A673 (cell line): ENCODE results near the gene PYGL. TPM values are rescaled to one million over a fixed set of nuclear protein-coding genes. Genes with fewer than 3 reads are reported as not detected.
"Not testable (repeated sequence)": the region's sequence is repeated elsewhere in the genome, so short reads cannot be mapped to it uniquely, and the experiment has no call there.

ENCODE experiments used
- BruUV-seq: library from RNA; stranded (reverse); fragments of 400-500 nt; replicated peaks from 2 replicates; lab custom pipeline; 2021; lab: Mats Ljungman, UMichigan
- CTCF ChIA-PET: fragments of 300-600 bp; sonication (Branson Sonifier 250); formaldehyde crosslinking; loops from one replicate; lab custom pipeline; 2022; ENCODE audit warnings: antibody characterized with exemption; lab: Charles Lee
- POLR2A ChIA-PET: fragments of 300-600 bp; sonication (Branson Sonifier 250); formaldehyde crosslinking; loops from one replicate; lab custom pipeline; 2022; ENCODE audit warnings: antibody characterized with exemption; ENCODE audit not compliant: low non-redundant PET; lab: Charles Lee
- DNase-seq: peaks from one replicate; pipeline ENCODE4 v3.0.0-alpha.2; 2015; ENCODE audit warnings: low spot score
- H3K27ac ChIP-seq: fragments of 200-600 bp; sonication (generic); 2 replicates; pipeline ENCODE4 v1.5.1; 2016; ENCODE audit warnings: mixed run types, low read depth, mild to moderate bottlenecking, mixed read lengths, antibody characterized with exemption, low read length; ENCODE audit not compliant: poor library complexity, severe bottlenecking
- H3K27me3 ChIP-seq: fragments of 200-600 bp; sonication (generic); replicated peaks from 2 replicates; pipeline ENCODE4 v1.6.1; 2017; ENCODE audit warnings: mixed run types, low read depth, mild to moderate bottlenecking, mixed read lengths, antibody characterized with exemption, low read length; ENCODE audit not compliant: insufficient read depth, poor library complexity
- H3K36me3 ChIP-seq: fragments of 200-600 bp; sonication (generic); 2 replicates; pipeline ENCODE4 v1.6.1; 2016; ENCODE audit warnings: mixed run types, mild to moderate bottlenecking, mixed read lengths, antibody characterized with exemption, low read length; ENCODE audit not compliant: insufficient read depth, poor library complexity, severe bottlenecking
- H3K4me1 ChIP-seq: fragments of 200-600 bp; sonication (generic); 2 replicates; pipeline ENCODE4 v1.6.1; 2017; ENCODE audit warnings: mixed run types, mild to moderate bottlenecking, mixed read lengths, antibody characterized with exemption, low read length; ENCODE audit not compliant: insufficient read depth, poor library complexity, severe bottlenecking
- H3K4me3 ChIP-seq: fragments of 200-600 bp; sonication (generic); 2 replicates; pipeline ENCODE4 v1.5.1; 2016; ENCODE audit warnings: low read depth, mixed run types, mild to moderate bottlenecking, mixed read lengths, low read length; ENCODE audit not compliant: poor library complexity, severe bottlenecking
- H3K9me3 ChIP-seq: fragments of 200-600 bp; sonication (generic); 2 replicates; pipeline ENCODE4 v1.6.1; 2016; ENCODE audit warnings: mixed run types, low read depth, mild to moderate bottlenecking, mixed read lengths, antibody characterized with exemption, low read length; ENCODE audit not compliant: poor library complexity, severe bottlenecking
- EZH2 ChIP-seq: fragments of 200-600 bp; sonication (generic); IDR thresholded peaks from 2 replicates; pipeline ENCODE4 v1.6.1; 2017; ENCODE audit warnings: borderline replicate concordance, low read depth, mild to moderate bottlenecking, mixed read lengths, antibody characterized with exemption, low read length; ENCODE audit not compliant: poor library complexity, severe bottlenecking
- intact Hi-C: fragments of 100-400 bp; cut with micrococcal nuclease; formaldehyde crosslinking; loops from one replicate; pipeline ENCODE4 v1.10.0; 2022; ENCODE audit not compliant: unreplicated experiment
- total RNA-seq: library from RNA; stranded (reverse); gene quantifications from 2 replicates; pipeline ENCODE4 v1.2.3, GENCODE V29; 2021
- TF ChIP-seq, protein P1 (sequence below): fragments of 300-800, 200-600 bp; sonication (generic); conservative IDR thresholded peaks from 2 replicates; pipeline ENCODE4 v1.5.1; 2017; ENCODE audit warnings: low read depth, mild to moderate bottlenecking, antibody characterized with exemption, low read length, moderate library complexity, mixed read lengths

The PYGL gene
- total RNA-seq, 1 experiment from 2014 or later: 14.2 TPM

DNA sequence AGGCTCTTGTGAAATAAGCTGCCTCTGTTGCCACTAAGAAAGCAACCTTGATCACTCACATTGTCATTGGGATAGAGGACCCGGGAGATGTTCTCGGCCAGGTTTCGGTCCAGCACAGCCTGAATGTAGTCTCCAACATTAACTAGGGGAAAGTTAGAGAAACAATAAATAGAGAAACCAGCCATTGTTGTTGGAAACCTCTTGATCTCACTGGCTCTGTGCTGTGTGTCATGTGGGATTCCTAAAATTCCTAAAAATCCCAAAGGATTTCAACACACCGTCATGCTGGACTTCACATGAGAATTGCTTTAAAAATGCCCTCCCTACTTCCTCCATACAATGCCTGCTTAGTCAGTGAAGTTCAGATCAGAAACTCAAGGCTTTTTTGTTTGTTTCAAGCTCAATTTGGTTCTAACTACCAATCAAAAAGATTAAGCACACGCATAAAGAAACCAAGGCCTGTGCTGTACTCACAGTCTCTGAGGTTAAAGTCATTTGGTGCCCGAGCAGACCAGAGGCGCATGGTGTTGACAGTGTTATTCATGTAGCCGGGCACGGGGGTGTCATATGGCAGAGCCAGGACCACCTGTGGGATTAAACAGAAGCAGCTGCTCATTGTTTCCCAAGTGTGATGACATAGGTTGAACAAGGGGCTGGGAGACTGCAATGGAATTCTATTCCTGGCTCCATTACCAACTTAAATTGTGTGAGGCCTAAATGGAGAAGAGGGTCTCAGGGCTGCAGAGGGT is 23.6 kb downstream of the PYGL start:
- intact Hi-C loops: no loop called here
- POLR2A ChIA-PET: no interaction called here
- H3K4me3 ChIP-seq: no peak overlapping the region

DNA sequence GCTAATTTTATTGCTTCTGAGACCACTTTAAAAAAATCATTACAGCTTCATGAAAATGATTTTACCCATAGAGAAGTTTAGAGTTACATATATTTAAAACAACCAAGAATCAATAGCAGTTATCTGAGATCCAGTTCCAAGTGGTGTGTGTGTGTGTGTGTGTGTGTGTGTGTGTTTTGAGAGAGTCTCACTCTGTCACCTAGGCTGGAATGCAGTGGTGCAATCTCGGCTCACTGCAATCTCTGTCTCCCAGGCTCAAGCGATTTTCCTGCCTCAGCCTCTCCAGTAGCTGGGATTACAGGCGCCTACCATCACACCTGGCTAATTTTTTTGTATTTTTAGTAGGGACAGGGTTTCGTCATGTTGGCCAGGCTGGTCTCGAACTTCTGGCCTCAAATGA is 24.8 kb downstream of the PYGL start:
- H3K9me3 ChIP-seq, intact Hi-C loops, H3K4me1 ChIP-seq, BruUV-seq, H3K27me3 ChIP-seq, H3K36me3 ChIP-seq, H3K27ac ChIP-seq, H3K4me3 ChIP-seq, CTCF ChIA-PET, DNase-seq, POLR2A ChIA-PET: not testable (repeated sequence)

More for the DNA sequence above, 23.6 kb downstream of the PYGL start:
- no peaks in the 10 kb centered on the region for H3K36me3 ChIP-seq
- H3K27me3 ChIP-seq: no peaks in the 10 kb centered on the region
- TF ChIP-seq, protein P1, sequence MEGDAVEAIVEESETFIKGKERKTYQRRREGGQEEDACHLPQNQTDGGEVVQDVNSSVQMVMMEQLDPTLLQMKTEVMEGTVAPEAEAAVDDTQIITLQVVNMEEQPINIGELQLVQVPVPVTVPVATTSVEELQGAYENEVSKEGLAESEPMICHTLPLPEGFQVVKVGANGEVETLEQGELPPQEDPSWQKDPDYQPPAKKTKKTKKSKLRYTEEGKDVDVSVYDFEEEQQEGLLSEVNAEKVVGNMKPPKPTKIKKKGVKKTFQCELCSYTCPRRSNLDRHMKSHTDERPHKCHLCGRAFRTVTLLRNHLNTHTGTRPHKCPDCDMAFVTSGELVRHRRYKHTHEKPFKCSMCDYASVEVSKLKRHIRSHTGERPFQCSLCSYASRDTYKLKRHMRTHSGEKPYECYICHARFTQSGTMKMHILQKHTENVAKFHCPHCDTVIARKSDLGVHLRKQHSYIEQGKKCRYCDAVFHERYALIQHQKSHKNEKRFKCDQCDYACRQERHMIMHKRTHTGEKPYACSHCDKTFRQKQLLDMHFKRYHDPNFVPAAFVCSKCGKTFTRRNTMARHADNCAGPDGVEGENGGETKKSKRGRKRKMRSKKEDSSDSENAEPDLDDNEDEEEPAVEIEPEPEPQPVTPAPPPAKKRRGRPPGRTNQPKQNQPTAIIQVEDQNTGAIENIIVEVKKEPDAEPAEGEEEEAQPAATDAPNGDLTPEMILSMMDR: no peak
- no peak for TF ChIP-seq EZH2
- CTCF ChIA-PET: no interaction called here
- no peaks in the 10 kb centered on the region for H3K9me3 ChIP-seq
- no peak overlapping the region for H3K27ac ChIP-seq
- H3K4me1 ChIP-seq: no peaks in the 10 kb centered on the region
- DNase-seq: no peak
- no TSS peak for BruUV-seq

GRCh38 chr14:50917449-50917848 is 26.8 kb downstream of the PYGL start:
- BruUV-seq: no TSS peak
- intact Hi-C loops: no loop called here
- H3K4me1 ChIP-seq: no peaks in the 10 kb centered on the region
- TF ChIP-seq EZH2: no peak
- TF ChIP-seq, protein P1: no peak
- H3K27ac ChIP-seq: no peak overlapping the region
- ChIA-PET CTCF (no interaction called here), POLR2A (no interaction called here)
- DNase-seq: no peak
- H3K27me3 ChIP-seq: no peaks in the 10 kb centered on the region
- no peak overlapping the region for H3K4me3 ChIP-seq
- H3K9me3 ChIP-seq: no peaks in the 10 kb centered on the region
- H3K36me3 ChIP-seq: no peaks in the 10 kb centered on the region
